AG09309 (cell line): ENCODE data around the gene HMX1.

Experiments used
- DNase-seq: peaks from one replicate; pipeline ENCODE4 v3.0.0-alpha.2; 2010; ENCODE audit warnings: low read depth
- H3K4me3 ChIP-seq: 2 replicates; pipeline ENCODE4 v1.5.1; 2011; ENCODE audit warnings: mild to moderate bottlenecking, low read depth, low read length, moderate library complexity; ENCODE audit not compliant: control insufficient read depth
- TF ChIP-seq, protein P1 (sequence below): IDR thresholded peaks from 2 replicates; pipeline ENCODE4 v1.5.1; 2011; ENCODE audit warnings: mild to moderate bottlenecking, low read depth, low read length, inconsistent platforms; ENCODE audit not compliant: insufficient read depth, control insufficient read depth; ENCODE audit errors: missing control alignments

HMX1 gene

GRCh38 chr4:8868321-8869001 lies 3.2 kb downstream of the HMX1 start:
- DNase-seq, result no peak
- H3K4me3 ChIP-seq, result no peak overlapping the region
- TF ChIP-seq, protein P1, sequence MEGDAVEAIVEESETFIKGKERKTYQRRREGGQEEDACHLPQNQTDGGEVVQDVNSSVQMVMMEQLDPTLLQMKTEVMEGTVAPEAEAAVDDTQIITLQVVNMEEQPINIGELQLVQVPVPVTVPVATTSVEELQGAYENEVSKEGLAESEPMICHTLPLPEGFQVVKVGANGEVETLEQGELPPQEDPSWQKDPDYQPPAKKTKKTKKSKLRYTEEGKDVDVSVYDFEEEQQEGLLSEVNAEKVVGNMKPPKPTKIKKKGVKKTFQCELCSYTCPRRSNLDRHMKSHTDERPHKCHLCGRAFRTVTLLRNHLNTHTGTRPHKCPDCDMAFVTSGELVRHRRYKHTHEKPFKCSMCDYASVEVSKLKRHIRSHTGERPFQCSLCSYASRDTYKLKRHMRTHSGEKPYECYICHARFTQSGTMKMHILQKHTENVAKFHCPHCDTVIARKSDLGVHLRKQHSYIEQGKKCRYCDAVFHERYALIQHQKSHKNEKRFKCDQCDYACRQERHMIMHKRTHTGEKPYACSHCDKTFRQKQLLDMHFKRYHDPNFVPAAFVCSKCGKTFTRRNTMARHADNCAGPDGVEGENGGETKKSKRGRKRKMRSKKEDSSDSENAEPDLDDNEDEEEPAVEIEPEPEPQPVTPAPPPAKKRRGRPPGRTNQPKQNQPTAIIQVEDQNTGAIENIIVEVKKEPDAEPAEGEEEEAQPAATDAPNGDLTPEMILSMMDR, result no peak

GRCh38 chr4:8867624-8868320 lies 3.9 kb downstream of the HMX1 start:
- TF ChIP-seq, protein P1, result no peak
- DNase-seq, result no peak
- H3K4me3 ChIP-seq, result no peak overlapping the region

- TF ChIP-seq, protein P1, result no peak
- no peak overlapping the region for H3K4me3 ChIP-seq
- no peak for DNase-seq
Measured at GRCh38 chr4:8866828-8867623, 4.6 kb downstream of the HMX1 start.

DNA sequence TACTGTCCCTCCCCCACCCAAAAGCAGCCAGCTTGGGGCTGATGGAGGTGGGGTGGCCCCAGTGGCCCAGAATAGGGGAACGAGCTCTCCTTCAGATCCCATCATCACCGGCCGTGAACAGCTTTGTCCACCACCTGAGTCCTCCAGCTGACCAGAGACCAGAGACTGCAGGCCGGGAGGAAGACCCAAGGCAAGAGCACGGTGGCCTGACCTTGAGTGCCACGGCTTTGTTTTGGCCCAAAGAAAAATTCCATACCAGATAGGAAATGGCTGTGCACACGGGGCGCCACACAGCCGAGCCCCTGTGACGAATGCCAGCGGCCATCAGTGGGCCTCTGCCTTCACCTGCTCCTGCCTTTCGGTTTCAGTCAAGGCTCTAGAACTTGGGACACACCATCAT lies 5.2 kb downstream of the HMX1 start:
- no peak overlapping the region for H3K4me3 ChIP-seq
- DNase-seq, result no peak
- TF ChIP-seq, protein P1, result no peak

DNA sequence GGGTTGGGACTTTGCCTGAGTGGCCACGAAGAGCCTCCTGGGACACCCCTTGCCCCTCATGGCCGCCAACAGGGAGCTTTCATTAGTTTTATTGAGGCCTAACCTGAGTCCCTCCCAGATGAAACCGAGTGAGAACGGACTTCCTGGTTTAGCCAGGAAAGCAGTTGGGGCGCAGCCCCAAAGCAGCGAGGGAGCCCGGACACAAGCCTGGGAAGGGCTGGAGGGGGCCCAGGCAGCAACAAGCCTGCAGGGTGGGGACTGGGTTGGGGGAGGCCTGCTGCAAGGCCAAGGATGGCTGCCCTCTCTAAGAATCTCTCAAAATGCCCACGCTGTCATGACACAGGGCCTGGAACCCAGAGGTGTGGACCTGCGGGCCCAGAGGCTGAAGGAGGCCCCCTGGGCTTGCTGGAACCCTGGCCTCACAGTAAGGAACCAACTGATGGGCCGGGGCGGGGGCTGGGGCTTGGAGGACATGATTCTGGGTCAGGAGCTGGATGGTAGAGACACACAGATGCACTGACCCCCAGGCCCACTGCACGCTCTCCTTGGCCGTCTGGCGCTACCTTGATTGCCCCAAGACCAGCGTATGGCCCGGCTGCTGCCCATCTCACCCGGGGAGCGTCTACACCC lies 5.8 kb downstream of the HMX1 start:
- TF ChIP-seq, protein P1, result no peak
- DNase-seq, result no peak
- no peak overlapping the region for H3K4me3 ChIP-seq

DNA sequence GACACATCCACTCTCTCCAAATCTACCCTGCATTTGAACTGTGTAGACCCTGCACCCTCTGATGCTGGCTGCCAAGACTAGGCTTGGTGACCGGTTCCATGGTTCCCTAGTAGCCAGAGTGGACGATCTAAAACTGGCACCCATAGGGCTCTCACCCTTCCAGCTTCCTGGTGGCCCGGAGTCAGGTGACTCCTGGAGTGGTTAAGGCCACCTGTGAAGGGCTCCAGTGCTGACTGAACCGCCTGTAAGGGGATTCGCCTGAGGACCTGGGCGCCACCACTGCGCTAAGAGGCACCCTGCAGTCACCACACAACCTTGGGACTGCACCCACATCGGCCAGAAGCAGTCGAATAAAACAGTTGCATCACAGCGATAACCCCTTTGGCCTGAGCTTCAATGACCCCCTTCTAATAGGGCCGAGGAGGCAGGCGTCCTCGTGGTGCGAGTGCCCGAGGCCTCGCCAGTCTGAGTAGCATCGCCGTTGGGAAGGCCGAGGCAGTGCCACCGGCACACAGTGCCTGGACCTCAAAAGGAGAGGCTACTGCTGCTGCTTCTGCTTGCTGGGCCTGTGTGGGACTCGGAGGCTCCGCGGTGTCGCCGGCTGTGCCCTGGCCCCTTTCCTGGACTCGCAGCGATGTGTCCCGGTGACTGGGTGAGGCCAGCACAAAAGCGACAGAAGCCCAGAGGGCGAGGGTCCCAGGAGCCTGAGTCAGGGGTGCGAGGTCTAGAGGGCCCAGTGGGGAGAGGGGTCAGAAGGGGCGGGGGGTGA lies 6.5 kb downstream of the HMX1 start:
- no peak overlapping the region for H3K4me3 ChIP-seq
- TF ChIP-seq, protein P1, result no peak
- no peak for DNase-seq
